NCI-H2081 treated with DMSO at 0.1 percent for 48 hours (cell line): Measurements from ENCODE around the gene PPP2R5D.
"Not testable (repeated sequence)": the region's sequence is repeated elsewhere in the genome, so short reads cannot be mapped to it uniquely, and the experiment has no call there.

Experiments
- DNase-seq: peaks from one replicate; lab custom pipeline; 2025; lab: John Stamatoyannopoulos, UW

PPP2R5D gene

DNA sequence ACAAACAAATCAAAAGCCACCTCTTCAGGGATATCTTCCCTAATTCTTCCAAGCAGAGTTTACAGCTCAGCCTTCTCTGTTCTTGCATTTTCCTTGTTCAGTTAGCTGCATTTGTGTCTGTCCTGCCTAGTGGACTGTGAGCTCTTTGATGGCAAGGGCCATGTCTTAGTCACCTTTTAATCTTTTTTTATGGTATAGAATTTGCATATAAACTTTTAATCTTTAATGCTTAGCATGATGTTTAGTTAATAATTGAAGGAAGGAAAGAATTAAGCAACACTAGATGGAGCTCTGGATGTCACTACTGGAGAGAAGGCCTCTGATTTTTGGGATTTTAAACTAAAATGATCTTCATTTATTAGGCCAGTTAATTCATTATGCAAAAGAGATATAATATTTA is 12.1 kb downstream of the PPP2R5D start:
- no peak for DNase-seq

- not testable (repeated sequence) for DNase-seq
Observed at GRCh38 chr6:42998205-42998604, 13.8 kb downstream of the PPP2R5D start.

GRCh38 chr6:43001843-43002242 is 17.5 kb downstream of the PPP2R5D start:
- no peak for DNase-seq

DNA sequence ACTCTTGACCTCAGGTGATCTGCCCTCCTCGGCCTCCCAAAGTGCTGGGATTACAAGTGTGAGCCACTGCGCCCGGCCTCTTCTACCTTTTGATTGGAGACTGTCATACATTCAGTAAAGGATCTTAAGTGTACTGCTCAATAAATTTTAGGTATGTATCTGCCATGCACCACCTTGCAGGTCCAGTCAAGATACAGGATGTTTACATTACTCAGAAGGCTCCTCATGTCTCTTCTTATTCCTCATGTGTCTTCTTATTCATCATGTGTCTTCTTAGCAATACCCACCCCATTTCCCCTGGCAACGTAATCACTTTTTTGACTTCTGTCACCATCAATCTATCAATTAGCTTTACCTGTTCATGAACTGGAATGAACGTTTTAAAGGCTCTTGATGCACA is 21.5 kb downstream of the PPP2R5D start:
- DNase-seq, result no peak

DNA sequence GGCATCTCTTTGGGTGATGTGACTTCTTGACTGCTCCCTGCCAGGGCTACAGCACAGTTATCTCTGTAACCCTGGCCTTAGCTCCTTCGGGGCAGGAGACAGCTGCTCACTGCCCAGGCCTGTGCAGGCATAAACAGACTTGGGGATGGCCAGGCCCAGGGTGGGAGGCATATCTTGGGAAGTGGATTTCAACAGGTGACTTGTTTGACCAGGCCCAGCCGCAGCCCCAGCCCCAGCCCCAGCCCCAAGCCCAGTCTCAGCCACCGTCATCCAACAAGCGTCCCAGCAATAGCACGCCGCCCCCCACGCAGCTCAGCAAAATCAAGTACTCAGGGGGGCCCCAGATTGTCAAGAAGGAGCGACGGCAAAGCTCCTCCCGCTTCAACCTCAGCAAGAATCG is 21.9 kb downstream of the PPP2R5D start:
- DNase-seq, result no peak

DNA sequence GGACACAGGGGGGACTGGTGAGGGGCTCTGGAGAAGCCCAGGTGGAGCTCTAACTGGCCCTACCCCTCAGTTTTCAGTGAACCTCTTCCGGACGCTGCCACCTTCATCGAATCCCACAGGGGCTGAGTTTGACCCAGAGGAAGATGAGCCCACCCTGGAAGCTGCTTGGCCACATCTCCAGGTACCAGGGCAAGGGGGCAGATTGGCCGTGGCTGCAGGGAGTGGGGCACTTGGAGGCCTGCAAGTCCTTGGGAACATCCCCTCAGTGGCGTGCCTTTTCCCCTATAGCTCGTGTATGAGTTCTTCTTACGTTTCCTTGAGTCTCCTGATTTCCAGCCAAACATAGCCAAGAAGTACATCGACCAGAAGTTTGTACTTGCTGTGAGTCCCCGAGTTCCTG is 22.8 kb downstream of the PPP2R5D start:
- DNase-seq, result no peak

- DNase-seq, result no peak
Observed at GRCh38 chr6:43009124-43009523, 24.8 kb downstream of the PPP2R5D start.

DNA sequence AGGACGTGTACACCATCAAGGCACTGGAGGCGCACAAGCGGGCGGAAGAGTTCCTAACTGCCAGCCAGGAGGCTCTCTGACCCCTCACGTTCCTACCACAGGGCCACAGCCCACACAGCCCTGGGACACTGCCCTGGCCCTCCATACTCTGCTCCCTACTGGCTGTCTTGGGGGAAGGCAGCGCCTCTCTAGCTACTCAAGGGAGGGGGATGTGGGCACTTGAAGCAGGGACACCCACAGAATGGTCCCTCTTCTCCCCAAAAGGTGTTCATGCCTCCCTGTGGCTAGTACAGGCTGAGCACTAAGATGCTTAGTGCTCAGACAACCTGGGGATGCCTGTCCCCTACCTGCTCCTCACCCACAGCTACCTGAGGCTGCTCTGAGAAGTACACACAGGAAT is 26.8 kb downstream of the PPP2R5D start:
- DNase-seq, result no peak

- DNase-seq, result no peak
Observed at GRCh38 chr6:43012364-43012763, 28.0 kb downstream of the PPP2R5D start.

DNA sequence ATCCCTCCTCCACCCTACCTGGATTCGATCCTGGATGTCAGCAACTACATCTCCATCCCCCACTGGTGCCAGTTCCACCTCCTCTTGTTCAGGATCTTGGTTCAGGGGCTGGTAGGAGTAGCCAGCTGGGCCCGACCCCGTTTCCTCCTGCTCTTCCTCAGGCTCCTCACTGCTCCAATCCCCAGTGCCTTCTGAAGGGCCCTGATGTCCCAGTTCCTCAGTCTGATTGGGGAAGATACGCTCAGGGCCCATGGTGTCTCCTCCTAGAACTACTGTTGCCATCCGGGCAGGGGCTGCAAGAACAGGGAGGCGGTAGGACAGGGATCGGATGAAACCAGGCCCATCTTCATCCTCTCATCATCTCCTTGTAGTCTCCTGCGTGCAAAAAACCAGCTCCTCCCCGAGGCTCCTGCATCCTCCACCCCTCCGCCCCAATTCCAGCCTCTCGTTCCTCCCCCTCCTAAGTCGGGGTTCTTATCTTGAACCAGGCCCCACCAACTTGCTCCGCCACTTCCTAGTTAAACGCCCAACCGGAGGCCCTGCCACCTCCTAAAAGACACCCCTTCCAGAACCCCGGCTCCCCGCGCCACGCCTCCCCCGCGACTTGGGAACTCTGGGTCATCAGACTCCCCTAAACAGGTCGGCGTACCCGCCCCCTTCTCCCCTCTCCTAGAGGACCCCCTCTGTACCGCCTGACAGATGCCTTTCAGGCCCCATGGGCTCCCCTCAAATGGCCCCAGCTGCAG is 28.9 kb downstream of the PPP2R5D start:
- no peak for DNase-seq

GRCh38 chr6:43013843-43014433 is 29.6 kb downstream of the PPP2R5D start, which contains the start of the genes KLHDC3 and MEA1:
Gene KLHDC3, plus strand, starts transcription at chr6:43014249. Its CDS starts 2,944 bp downstream, at chr6:43017193.
Gene MEA1, minus strand, starts transcription at chr6:43013946. Its CDS starts 133 bp downstream, at chr6:43013813.
- DNase-seq, result peak; percentile 99

GRCh38 chr6:43014434-43014909 is 30.1 kb downstream of the PPP2R5D start:
- DNase-seq, result no peak

- DNase-seq, result no peak
Observed at GRCh38 chr6:43016176-43016942, 32.0 kb downstream of the PPP2R5D start.

- no peak for DNase-seq
Observed at GRCh38 chr6:43016943-43017334, 32.6 kb downstream of the PPP2R5D start.

- no peak for DNase-seq
Observed at GRCh38 chr6:43019152-43019551, 34.8 kb downstream of the PPP2R5D start.

DNA sequence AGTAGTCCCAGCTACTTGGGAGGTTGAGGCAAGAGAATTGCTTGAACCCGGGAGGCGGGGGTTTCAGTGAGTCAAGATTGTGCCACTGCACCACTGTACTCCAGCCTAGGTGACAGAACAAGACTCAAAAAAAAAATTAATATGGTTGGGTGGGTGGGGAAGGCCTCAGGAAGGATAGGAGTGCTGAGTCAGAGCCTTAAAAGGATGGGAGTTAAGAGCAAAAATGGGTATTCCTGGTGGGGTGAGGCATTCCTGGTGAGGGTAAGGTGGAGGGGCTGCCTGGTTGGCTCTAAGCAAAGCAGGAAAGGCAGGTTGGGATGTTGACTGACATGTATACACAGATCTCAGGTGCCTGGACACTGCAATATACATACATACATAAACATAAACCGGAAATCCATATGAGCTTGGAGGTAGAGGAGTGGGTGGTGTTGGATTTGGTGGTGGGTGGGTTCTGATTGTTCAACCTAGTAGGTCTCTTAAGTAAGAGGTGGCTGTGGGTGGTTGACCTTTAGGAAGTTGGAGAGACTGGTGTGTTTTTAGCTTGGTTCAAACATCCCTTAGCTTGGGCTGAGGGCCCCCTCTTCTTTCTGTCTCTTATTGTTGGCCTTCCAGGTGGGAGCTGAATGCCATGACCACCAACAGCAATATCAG is 35.8 kb downstream of the PPP2R5D start:
- DNase-seq, result no peak

DNA sequence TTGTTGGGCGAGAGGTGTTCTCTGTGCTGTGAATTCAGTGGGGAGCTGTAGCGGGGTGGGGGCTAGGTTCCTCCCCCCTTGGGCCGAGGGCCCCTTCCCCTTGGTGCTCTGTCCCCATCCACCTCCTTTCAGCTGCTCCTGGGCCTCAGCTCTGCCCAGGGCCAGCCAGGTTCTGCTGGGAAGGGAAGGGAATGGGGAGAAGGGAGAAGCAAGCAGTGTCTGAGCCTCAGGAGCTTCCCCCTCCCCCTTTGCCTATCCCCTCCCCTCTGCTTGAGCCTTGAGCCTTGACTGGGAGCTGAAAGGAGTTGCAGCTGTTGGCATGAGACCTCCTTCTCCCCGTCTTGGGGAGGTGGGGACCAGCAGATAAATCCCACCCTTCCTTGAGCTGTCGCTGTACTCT is 36.5 kb downstream of the PPP2R5D start:
- no peak for DNase-seq

- no peak for DNase-seq
Observed at GRCh38 chr6:43021270-43022047, 37.1 kb downstream of the PPP2R5D start, which contains the start of gene RRP36. Gene RRP36, plus strand, starts transcription at chr6:43021623. Its CDS starts 32 bp downstream, at chr6:43021655.

GRCh38 chr6:43024436-43024835 is 40.1 kb downstream of the PPP2R5D start:
- no peak for DNase-seq

DNA sequence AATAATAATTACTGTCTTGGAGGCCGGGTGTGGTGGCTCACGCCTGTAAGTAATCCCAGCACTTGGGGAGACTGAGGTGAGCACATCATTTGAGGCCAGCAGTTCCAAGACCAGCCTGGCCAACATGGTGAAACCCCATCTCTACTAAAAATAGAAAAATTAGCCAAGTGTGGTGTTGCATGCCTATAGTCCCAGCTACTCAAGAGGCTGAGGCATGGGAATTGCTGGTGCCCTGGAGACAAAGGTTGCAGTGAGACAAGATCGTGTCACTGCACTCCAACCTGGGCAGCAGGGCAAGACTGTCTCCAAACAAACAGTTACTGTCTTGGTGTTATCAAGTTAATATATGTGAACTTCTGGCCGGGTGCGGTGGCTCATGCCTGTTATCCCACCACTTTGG is 42.0 kb downstream of the PPP2R5D start:
- DNase-seq, result no peak

DNA sequence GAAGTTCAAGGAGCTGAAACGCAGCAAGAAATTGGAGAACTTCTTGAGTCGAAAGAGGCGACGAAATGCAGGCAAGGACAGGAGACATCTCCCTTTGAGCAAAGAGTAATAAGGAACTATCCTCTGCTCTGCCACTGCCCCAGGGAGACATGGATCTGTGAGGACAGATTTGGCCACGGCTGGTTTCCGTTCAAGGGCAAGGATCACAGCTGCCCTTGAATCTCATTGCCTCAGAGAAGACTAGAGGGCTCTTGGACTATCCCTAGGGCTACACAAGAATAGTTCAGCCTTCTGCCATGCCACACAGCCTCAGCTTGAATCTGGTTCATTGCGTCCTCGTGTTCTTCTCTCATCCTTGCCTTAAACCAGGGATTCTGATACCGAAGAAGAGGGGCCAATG is 44.8 kb downstream of the PPP2R5D start:
- DNase-seq, result no peak
